Gastrocnemius medialis (tissue), 4 donors: ENCODE measurements around the gene GPR152.

Source experiments
- POLR2A ChIP-seq, 2 donors: fragments of 450-650 bp; IDR thresholded peaks; one replicate each; pipeline ENCODE4 v1.6.1; 2017; ENCODE audit warnings: antibody characterized with exemption in 2 of 2, mild to moderate bottlenecking in 2 of 2, moderate library complexity in 2 of 2
- TF ChIP-seq, protein P1 (sequence below), 5 experiments: fragments of 450-650 bp in 3 of 5; fragments of 200-600 bp in 2 of 5; sonication (generic) in 2 of 5; IDR thresholded peaks in 4 of 5; conservative IDR thresholded peaks in 1 of 5; 1 replicate in 4 of 5; 2 replicates in 1 of 5; pipeline ENCODE4 v1.5.1; 2016 to 2019; ENCODE audit warnings: antibody characterized with exemption in 5 of 5, mild to moderate bottlenecking in 3 of 5, moderate library complexity in 3 of 5

DNA sequence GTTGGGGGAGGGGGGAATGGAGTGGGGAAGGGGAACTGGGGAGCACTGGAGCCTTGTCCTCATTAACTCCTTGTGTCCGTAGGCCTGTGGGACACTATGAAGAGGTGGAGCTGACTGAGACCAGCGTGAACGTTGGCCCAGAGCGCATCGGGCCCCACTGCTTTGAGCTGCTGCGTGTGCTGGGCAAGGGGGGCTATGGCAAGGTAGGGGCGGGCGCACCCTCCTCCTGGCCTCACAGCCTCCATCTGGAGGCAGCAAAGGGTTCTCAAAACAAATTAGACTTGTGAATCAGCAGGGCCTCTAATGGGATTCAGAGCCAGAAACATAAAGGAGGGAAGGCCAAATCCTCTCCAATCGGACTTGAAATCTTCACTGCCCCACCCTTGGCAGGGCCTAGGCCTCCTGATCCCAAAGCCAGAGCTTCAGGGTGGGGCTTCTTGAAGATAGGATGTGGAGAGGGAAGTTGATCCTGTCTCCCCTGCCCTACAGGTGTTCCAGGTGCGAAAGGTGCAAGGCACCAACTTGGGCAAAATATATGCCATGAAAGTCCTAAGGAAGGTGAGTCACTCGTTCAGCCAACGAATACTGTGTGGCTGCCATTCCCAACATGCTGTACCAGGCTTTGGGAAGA, 23.4 kb downstream of the GPR152 start:
- TF ChIP-seq, protein P1, sequence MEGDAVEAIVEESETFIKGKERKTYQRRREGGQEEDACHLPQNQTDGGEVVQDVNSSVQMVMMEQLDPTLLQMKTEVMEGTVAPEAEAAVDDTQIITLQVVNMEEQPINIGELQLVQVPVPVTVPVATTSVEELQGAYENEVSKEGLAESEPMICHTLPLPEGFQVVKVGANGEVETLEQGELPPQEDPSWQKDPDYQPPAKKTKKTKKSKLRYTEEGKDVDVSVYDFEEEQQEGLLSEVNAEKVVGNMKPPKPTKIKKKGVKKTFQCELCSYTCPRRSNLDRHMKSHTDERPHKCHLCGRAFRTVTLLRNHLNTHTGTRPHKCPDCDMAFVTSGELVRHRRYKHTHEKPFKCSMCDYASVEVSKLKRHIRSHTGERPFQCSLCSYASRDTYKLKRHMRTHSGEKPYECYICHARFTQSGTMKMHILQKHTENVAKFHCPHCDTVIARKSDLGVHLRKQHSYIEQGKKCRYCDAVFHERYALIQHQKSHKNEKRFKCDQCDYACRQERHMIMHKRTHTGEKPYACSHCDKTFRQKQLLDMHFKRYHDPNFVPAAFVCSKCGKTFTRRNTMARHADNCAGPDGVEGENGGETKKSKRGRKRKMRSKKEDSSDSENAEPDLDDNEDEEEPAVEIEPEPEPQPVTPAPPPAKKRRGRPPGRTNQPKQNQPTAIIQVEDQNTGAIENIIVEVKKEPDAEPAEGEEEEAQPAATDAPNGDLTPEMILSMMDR (IDR thresholded peaks at IDR 0.05 in 4 of 5, conservative IDR thresholded peaks at IDR 0.05 in 1 of 5), result no peak
- no peak for TF ChIP-seq POLR2A (IDR thresholded peaks at IDR 0.05)
